ENCODE measurements around the gene CSTF3. TPM values are rescaled to one million over a fixed set of nuclear protein-coding genes. Genes with fewer than 3 reads are reported as not detected.

Gene CSTF3
- total RNA-seq, 1 donor from 2014 or later = 17.9 TPM

GRCh38 chr11:33068611-33069340, 92.5 kb downstream of the CSTF3 start:
- Histone ChIP-seq H3K27me3 (no peaks in the 10 kb centered on the region), H3K4me3 (no peak overlapping the region), H3K27ac (no peak overlapping the region), H3K9me3 (no peaks in the 10 kb centered on the region), H3K36me3 (peaks cover 65% of the 10 kb centered on the region), H3K4me1 (no peaks in the 10 kb centered on the region)
- no peak for TF ChIP-seq CTCF (IDR thresholded peaks at IDR 0.05)
- intact Hi-C loops (cut with DNase I) = no loop called here
- DNase-seq (no peak), ATAC-seq (no peak)

GRCh38 chr11:33067294-33067693, 94.0 kb downstream of the CSTF3 start:
- no peaks in the 10 kb centered on the region for H3K4me1 ChIP-seq
- no peaks in the 10 kb centered on the region for H3K27me3 ChIP-seq
- intact Hi-C loops (cut with DNase I) = no loop called here
- no peak for ATAC-seq
- no peaks in the 10 kb centered on the region for H3K9me3 ChIP-seq
- no peak for DNase-seq
- TF ChIP-seq CTCF (IDR thresholded peaks at IDR 0.05) = no peak
- H3K27ac ChIP-seq = no peak overlapping the region
- H3K36me3 ChIP-seq = peaks cover 60% of the 10 kb centered on the region
- no peak overlapping the region for H3K4me3 ChIP-seq

GRCh38 chr11:33065445-33066178, 95.7 kb downstream of the CSTF3 start:
- no peaks in the 10 kb centered on the region for H3K4me1 ChIP-seq
- peaks cover 67% of the 10 kb centered on the region for H3K36me3 ChIP-seq
- no peak overlapping the region for H3K4me3 ChIP-seq
- ATAC-seq (peak; percentile 92), DNase-seq (peak; percentile 84)
- no peaks in the 10 kb centered on the region for H3K9me3 ChIP-seq
- no peak overlapping the region for H3K27ac ChIP-seq
- no peaks in the 10 kb centered on the region for H3K27me3 ChIP-seq
- peak; percentile 85 for TF ChIP-seq CTCF (IDR thresholded peaks at IDR 0.05)
- intact Hi-C loops (cut with DNase I) = no loop called here

- Histone ChIP-seq H3K27me3 (no peaks in the 10 kb centered on the region), H3K27ac (no peak overlapping the region)
- no peak for DNase-seq
Measured at GRCh38 chr11:33064866-33065265, 96.4 kb downstream of the CSTF3 start.

More at GRCh38 chr11:33064866-33065265, 96.4 kb downstream of the CSTF3 start:
- H3K9me3 ChIP-seq = no peaks in the 10 kb centered on the region
- H3K4me3 ChIP-seq = no peak overlapping the region
- peaks cover 69% of the 10 kb centered on the region for H3K36me3 ChIP-seq
- intact Hi-C loops (cut with DNase I) = loop anchor here (5.0 kb wide), 1 partner anchor 103 kb away; no protein-coding TSS in a partner anchor
- no peak for ATAC-seq
- H3K4me1 ChIP-seq = no peaks in the 10 kb centered on the region
- no peak for TF ChIP-seq CTCF (IDR thresholded peaks at IDR 0.05)

All from upper lobe of right lung (tissue), 1 donor.